K562 (cell line): ENCODE data around the gene ATXN10. TPM values are rescaled to one million over a fixed set of nuclear protein-coding genes. Genes with fewer than 3 reads are reported as not detected.

ENCODE experiments used
- ATAC-seq: fragments of 200-7000 bp; cut with Tn5 transposase; 3 replicates; pipeline ENCODE4 v1.9.1; 2020; ENCODE audit warnings: moderate library complexity
- BruUV-seq: library from RNA; stranded (reverse); fragments of 400-500 nt; replicated peaks from 2 replicates; lab custom pipeline; 2021; lab: Mats Ljungman, UMichigan
- CTCF ChIA-PET: fragments of 300-600 bp; formaldehyde crosslinking; extraction: SDS; loops from one replicate; lab custom pipeline; 2021; ENCODE audit warnings: low intra/inter-chr PET ratio; lab: Yijun Ruan, JAX
- POLR2A ChIA-PET: fragments of 300-600, 350-650 bp; sonication (Branson Sonifier 250); formaldehyde crosslinking; extraction: SDS; loops from one replicate; lab custom pipeline; 2021; ENCODE audit warnings: antibody characterized with exemption, inconsistent platforms; lab: Yijun Ruan, JAX
- DNase-seq, 4 experiments: peaks; one replicate each; pipeline versions ENCODE4 v3.0.0 to v3.0.0-alpha.2; 2011 to 2018; ENCODE audit warnings: low spot score in 3 of 4, mixed read lengths in 3 of 4; ENCODE audit errors: extremely low read depth in 1 of 4
- FAIRE-seq: peaks from 2 replicates; lab custom pipeline; 2011; peaks lifted over from hg19 to GRCh38; lab: Jason Lieb, UNC
- H2AFZ ChIP-seq: 2 replicates; pipeline ENCODE4 v1.6.0; 2011; ENCODE audit warnings: low read depth, low read length, control low read depth, inconsistent platforms
- H3K27ac ChIP-seq: fragments of 200-600 bp; 3 replicates; pipeline ENCODE4 v1.8.0; 2011; ENCODE audit warnings: low read depth, mild to moderate bottlenecking, control low read depth, inconsistent platforms, low read length, moderate library complexity, mixed read lengths; ENCODE audit errors: extremely low read depth
- H3K27me3 ChIP-seq, 2 experiments: fragments of 300-600 bp in 1 of 2; 2 replicates in 1 of 2; 3 replicates in 1 of 2; pipeline versions ENCODE4 v1.6.0 to v1.8.0; 2011; ENCODE audit warnings: inconsistent platforms in 2 of 2, low read length in 2 of 2, mild to moderate bottlenecking in 1 of 2, mixed read lengths in 1 of 2, moderate library complexity in 1 of 2; ENCODE audit not compliant: control insufficient read depth in 2 of 2, insufficient read depth in 2 of 2
- H3K36me3 ChIP-seq: fragments of 300-600 bp; 3 replicates; pipeline ENCODE4 v1.8.0; 2011; ENCODE audit warnings: mild to moderate bottlenecking, low read length, inconsistent platforms; ENCODE audit not compliant: control insufficient read depth, insufficient read depth
- H3K4me1 ChIP-seq, 2 experiments: fragments of 200-600 bp in 1 of 2; replicated peaks in 1 of 2; 2 replicates in 1 of 2; 3 replicates in 1 of 2; pipeline versions ENCODE4 v1.5.1 to v1.8.0; 2011; ENCODE audit warnings: inconsistent platforms in 2 of 2, low read length in 2 of 2, mild to moderate bottlenecking in 1 of 2, mixed read lengths in 1 of 2, moderate library complexity in 1 of 2; ENCODE audit not compliant: control insufficient read depth in 2 of 2, insufficient read depth in 2 of 2
- H3K4me2 ChIP-seq: 2 replicates; pipeline ENCODE4 v1.6.1; 2011; ENCODE audit warnings: low read length, control low read depth, inconsistent platforms, mixed read lengths; ENCODE audit not compliant: insufficient read depth
- H3K4me3 ChIP-seq: fragments of 200-600 bp; sonication (generic), shearing (Covaris generic); 2 replicates; pipeline ENCODE4 v1.5.1; 2016; ENCODE audit warnings: control low read depth, inconsistent platforms
- H3K79me2 ChIP-seq: fragments of 200-600 bp; 3 replicates; pipeline ENCODE4 v1.8.0; 2011; ENCODE audit warnings: low read length, inconsistent platforms; ENCODE audit not compliant: control insufficient read depth, insufficient read depth
- H3K9ac ChIP-seq, 2 experiments: 2 replicates each; pipeline versions ENCODE4 v1.6.0 to v1.6.1; 2011; ENCODE audit warnings: low read depth in 2 of 2, low read length in 2 of 2, control low read depth in 1 of 2, inconsistent platforms in 1 of 2, mild to moderate bottlenecking in 1 of 2, mixed read lengths in 1 of 2; ENCODE audit not compliant: insufficient read depth in 1 of 2
- H3K9me1 ChIP-seq: one replicate; pipeline ENCODE4 v1.6.0; 2011; ENCODE audit warnings: inconsistent platforms, mild to moderate bottlenecking, low read length, moderate library complexity; ENCODE audit not compliant: control insufficient read depth, insufficient read depth
- H3K9me3 ChIP-seq: replicated peaks from 2 replicates; pipeline ENCODE4 v1.5.1; 2011; ENCODE audit warnings: low read depth, low read length, inconsistent platforms; ENCODE audit not compliant: control insufficient read depth, insufficient read depth
- H4K20me1 ChIP-seq: replicated peaks from 2 replicates; pipeline ENCODE4 v1.6.1; 2011; ENCODE audit warnings: low read length, inconsistent platforms, mixed read lengths; ENCODE audit not compliant: control insufficient read depth, insufficient read depth
- CAMTA2 ChIP-seq: fragments of 250-450 bp; sonication (Bioruptor Pico); conservative IDR thresholded peaks from 2 replicates; pipeline ENCODE4 v1.5.1; 2022
- CREB1 ChIP-seq, 2 experiments: sonication (generic) in 1 of 2; formaldehyde crosslinking in 1 of 2; IDR thresholded peaks; 2 replicates each; pipeline versions ENCODE4 v1.6.1 to v1.8.0; 2012 to 2022; ENCODE audit warnings: inconsistent platforms in 1 of 2, mild to moderate bottlenecking in 1 of 2, missing genetic modification reagents in 1 of 2, moderate library complexity in 1 of 2
- YY1 ChIP-seq, 3 experiments: IDR thresholded peaks; 2 replicates each; pipeline ENCODE4 v1.6.1; 2011; ENCODE audit warnings: low read length in 2 of 3, mild to moderate bottlenecking in 2 of 3, moderate library complexity in 2 of 3, borderline replicate concordance in 1 of 3, control low read depth in 1 of 3, low read depth in 1 of 3; ENCODE audit not compliant: insufficient read depth in 3 of 3, insufficient replicate concordance in 2 of 3, control insufficient read depth in 1 of 3, insufficient read length in 1 of 3; ENCODE audit errors: extremely low read depth in 1 of 3
- WGBS: fragments of 100-300 bp; shearing (Covaris generic); methylation state at CpG from one replicate; pipeline ENCODE4 v1.1.6; 2016; ENCODE audit warnings: low coverage, mixed read lengths; ENCODE audit not compliant: insufficient coverage; ENCODE audit errors: missing lambda C conversion rate; 5-methylcytosine and 5-hydroxymethylcytosine counted together
- in situ Hi-C: fragments of 300-500 bp; cut with MboI; formaldehyde crosslinking; loops from 4 replicates; pipeline ENCODE4 v1.15.0; 2018; ENCODE audit warnings: inconsistent platforms, mixed read lengths
- intact Hi-C: fragments of 100-400 bp; cut with micrococcal nuclease; formaldehyde crosslinking; loops from 2 replicates; pipeline ENCODE4 v1.14.2; 2022
- polyA plus RNA-seq, 8 experiments: library from polyadenylated mRNA; depleted of rRNA in 4 of 8; stranded (reverse) in 5 of 8; unstranded in 3 of 8; fragments of >200 nt; fragmentation: Nextera tagmentation in 2 of 8; fragmentation: Illumina TruSeq in 1 of 8; extraction: Ambion mirVana in 2 of 8; extraction: Trizol in 1 of 8; gene quantifications; 2 replicates each; pipeline versions ENCODE4 v1.2.1 to v1.2.3, GENCODE V29; 2011 to 2014; ENCODE audit warnings: inconsistent platforms in 1 of 8, missing spikeins in 1 of 8
- total RNA-seq, 7 experiments: library from RNA; depleted of rRNA in 6 of 7; stranded (reverse); fragments of >200 nt in 6 of 7; fragmentation: Illumina TruSeq in 2 of 7; extraction: Trizol in 2 of 7; gene quantifications; 2 replicates each; pipeline versions ENCODE4 v1.2.1 to v1.2.3, GENCODE V29; 2011 to 2021; ENCODE audit warnings: low replicate concordance in 1 of 7
- TF ChIP-seq, protein P1 (sequence below), 3 experiments: fragments of 200-800 bp in 1 of 3; sonication (Bioruptor generic) in 1 of 3; sonication (generic) in 1 of 3; formaldehyde crosslinking in 1 of 3; IDR thresholded peaks; 2 replicates each; pipeline versions ENCODE4 v1.6.1 to v1.8.0; 2016 to 2022; ENCODE audit warnings: mild to moderate bottlenecking in 2 of 3, missing compliant biosample characterization in 2 of 3, missing genetic modification characterization in 2 of 3, missing genetic modification reagents in 1 of 3
- TF ChIP-seq, protein P2 (sequence below): fragments of 250-450 bp; sonication (Bioruptor Pico); IDR thresholded peaks from 2 replicates; pipeline ENCODE4 v1.4.0; 2020
- TF ChIP-seq, protein P3 (sequence below): fragments of 450-650 bp; IDR thresholded peaks from 2 replicates; pipeline ENCODE4 v1.7.0; 2016; ENCODE audit warnings: borderline replicate concordance
- TF ChIP-seq, protein P4 (sequence below): fragments of 250-450 bp; sonication (Bioruptor Pico); IDR thresholded peaks from 2 replicates; pipeline ENCODE4 v1.5.1; 2021; ENCODE audit warnings: mild to moderate bottlenecking
- TF ChIP-seq, protein P5 (sequence below): fragments of 250-450 bp; sonication (Bioruptor Pico); IDR thresholded peaks from 2 replicates; pipeline ENCODE4 v1.4.0; 2020; ENCODE audit warnings: borderline replicate concordance
- TF ChIP-seq, protein P6 (sequence below): fragments of 450-650 bp; IDR thresholded peaks from 2 replicates; pipeline ENCODE4 v1.6.1; 2018; ENCODE audit warnings: mild to moderate bottlenecking, low read depth; ENCODE audit not compliant: partially characterized antibody

Gene ATXN10
- total and polyA plus RNA-seq, 9 of the 15 experiments (the other 6 are each of a cell fraction or from before 2014, with no cell fraction given), result 11.5 to 190 (median 33.6) TPM

DNA sequence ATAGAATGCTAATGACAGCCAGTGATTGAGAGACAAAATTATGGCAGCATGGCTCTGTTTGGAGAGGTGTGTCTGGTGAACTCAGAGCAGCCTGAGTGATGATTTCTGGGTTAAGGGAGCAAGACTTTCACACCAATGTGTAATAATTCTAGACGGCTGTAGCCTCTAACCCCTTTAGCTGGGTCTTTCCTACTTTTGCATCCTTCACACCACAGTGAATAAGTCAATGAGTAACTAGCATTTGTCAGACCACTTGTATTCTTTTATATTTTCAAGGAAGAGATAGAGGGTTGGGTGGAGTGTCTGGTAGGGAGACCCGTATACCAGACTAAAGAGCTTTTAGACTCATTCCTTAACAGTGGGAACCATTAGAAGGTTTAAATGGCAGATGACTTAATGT is 50.4 kb downstream of the ATXN10 start:
- H3K36me3 ChIP-seq, result peaks cover 22% of the 10 kb centered on the region; the same call in 2 of the 3 replicates
- H3K4me2 ChIP-seq, result no peak overlapping the region
- no peak overlapping the region for H3K9ac ChIP-seq
- no peaks in the 10 kb centered on the region; the same call in 2 of the 3 replicates for H3K79me2 ChIP-seq
- H3K4me3 ChIP-seq, result no peak overlapping the region
- H3K4me1 ChIP-seq, result no peaks in the 10 kb centered on the region; a peak in 1 of 5 replicates
- no peaks in the 10 kb centered on the region for H4K20me1 ChIP-seq
- in situ Hi-C loops, result no loop called here
- no peak overlapping the region for H2AFZ ChIP-seq
- H3K27me3 ChIP-seq, result no peaks in the 10 kb centered on the region
- H3K27ac ChIP-seq, result no peak overlapping the region
- no peak for DNase-seq
- 84% methylated on average over 2 of the region's 2 CpGs for WGBS
- no peaks in the 10 kb centered on the region for H3K9me1 ChIP-seq
- no peaks in the 10 kb centered on the region for H3K9me3 ChIP-seq
- ATAC-seq, result no peak
- intact Hi-C loops, result no loop called here
- ChIA-PET CTCF (no interaction called here), POLR2A (interaction anchor here (0.6 kb wide), 1 partner anchor 142 kb away, joined by 3 read pairs; no protein-coding TSS in a partner anchor)
- BruUV-seq, result no TSS peak
- FAIRE-seq, result no peak
- TF ChIP-seq, protein P1, sequence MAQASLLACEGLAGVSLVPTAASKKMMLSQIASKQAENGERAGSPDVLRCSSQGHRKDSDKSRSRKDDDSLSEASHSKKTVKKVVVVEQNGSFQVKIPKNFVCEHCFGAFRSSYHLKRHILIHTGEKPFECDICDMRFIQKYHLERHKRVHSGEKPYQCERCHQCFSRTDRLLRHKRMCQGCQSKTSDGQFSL (CRISPR knock-in tag; IDR thresholded peaks at IDR 0.05), result no peak
- TF ChIP-seq, protein P1 (tag; IDR thresholded peaks at IDR 0.05), result no peak
- TF ChIP-seq, protein P2, sequence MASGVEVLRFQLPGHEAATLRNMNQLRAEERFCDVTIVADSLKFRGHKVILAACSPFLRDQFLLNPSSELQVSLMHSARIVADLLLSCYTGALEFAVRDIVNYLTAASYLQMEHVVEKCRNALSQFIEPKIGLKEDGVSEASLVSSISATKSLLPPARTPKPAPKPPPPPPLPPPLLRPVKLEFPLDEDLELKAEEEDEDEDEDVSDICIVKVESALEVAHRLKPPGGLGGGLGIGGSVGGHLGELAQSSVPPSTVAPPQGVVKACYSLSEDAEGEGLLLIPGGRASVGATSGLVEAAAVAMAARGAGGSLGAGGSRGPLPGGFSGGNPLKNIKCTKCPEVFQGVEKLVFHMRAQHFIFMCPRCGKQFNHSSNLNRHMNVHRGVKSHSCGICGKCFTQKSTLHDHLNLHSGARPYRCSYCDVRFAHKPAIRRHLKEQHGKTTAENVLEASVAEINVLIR (CRISPR knock-in tag), result no peak
- TF ChIP-seq, protein P3, sequence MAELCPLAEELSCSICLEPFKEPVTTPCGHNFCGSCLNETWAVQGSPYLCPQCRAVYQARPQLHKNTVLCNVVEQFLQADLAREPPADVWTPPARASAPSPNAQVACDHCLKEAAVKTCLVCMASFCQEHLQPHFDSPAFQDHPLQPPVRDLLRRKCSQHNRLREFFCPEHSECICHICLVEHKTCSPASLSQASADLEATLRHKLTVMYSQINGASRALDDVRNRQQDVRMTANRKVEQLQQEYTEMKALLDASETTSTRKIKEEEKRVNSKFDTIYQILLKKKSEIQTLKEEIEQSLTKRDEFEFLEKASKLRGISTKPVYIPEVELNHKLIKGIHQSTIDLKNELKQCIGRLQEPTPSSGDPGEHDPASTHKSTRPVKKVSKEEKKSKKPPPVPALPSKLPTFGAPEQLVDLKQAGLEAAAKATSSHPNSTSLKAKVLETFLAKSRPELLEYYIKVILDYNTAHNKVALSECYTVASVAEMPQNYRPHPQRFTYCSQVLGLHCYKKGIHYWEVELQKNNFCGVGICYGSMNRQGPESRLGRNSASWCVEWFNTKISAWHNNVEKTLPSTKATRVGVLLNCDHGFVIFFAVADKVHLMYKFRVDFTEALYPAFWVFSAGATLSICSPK, result no peak
- TF ChIP-seq YY1 (IDR thresholded peaks at IDR 0.05; ENCODE audit: borderline replicate concordance in 1 of 3, control insufficient read depth in 1 of 3, extremely low read depth in 1 of 3, insufficient read depth in 3 of 3, insufficient read length in 1 of 3, insufficient replicate concordance in 2 of 3, low read depth in 1 of 3, low read length in 2 of 3) (no peak), CREB1 (IDR thresholded peaks at IDR 0.05) (no peak), CREB1 (CRISPR knock-in tag; IDR thresholded peaks at IDR 0.05) (no peak), CAMTA2 (no peak)
- TF ChIP-seq, protein P4, sequence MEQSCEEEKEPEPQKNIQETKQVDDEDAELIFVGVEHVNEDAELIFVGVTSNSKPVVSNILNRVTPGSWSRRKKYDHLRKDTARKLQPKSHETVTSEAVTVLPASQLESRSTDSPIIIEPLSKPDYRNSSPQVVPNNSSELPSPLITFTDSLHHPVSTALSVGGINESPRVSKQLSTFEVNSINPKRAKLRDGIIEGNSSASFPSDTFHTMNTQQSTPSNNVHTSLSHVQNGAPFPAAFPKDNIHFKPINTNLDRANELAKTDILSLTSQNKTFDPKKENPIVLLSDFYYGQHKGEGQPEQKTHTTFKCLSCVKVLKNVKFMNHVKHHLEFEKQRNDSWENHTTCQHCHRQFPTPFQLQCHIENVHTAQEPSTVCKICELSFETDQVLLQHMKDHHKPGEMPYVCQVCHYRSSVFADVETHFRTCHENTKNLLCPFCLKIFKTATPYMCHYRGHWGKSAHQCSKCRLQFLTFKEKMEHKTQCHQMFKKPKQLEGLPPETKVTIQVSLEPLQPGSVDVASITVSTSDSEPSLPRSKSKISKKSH, result no peak
- TF ChIP-seq, protein P5, sequence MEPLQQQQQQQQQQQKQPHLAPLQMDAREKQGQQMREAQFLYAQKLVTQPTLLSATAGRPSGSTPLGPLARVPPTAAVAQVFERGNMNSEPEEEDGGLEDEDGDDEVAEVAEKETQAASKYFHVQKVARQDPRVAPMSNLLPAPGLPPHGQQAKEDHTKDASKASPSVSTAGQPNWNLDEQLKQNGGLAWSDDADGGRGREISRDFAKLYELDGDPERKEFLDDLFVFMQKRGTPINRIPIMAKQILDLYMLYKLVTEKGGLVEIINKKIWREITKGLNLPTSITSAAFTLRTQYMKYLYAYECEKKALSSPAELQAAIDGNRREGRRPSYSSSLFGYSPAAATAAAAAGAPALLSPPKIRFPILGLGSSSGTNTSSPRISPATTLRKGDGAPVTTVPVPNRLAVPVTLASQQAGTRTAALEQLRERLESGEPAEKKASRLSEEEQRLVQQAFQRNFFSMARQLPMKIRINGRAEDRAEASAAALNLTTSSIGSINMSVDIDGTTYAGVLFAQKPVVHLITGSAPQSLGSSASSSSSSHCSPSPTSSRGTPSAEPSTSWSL, result no peak
- TF ChIP-seq, protein P6, sequence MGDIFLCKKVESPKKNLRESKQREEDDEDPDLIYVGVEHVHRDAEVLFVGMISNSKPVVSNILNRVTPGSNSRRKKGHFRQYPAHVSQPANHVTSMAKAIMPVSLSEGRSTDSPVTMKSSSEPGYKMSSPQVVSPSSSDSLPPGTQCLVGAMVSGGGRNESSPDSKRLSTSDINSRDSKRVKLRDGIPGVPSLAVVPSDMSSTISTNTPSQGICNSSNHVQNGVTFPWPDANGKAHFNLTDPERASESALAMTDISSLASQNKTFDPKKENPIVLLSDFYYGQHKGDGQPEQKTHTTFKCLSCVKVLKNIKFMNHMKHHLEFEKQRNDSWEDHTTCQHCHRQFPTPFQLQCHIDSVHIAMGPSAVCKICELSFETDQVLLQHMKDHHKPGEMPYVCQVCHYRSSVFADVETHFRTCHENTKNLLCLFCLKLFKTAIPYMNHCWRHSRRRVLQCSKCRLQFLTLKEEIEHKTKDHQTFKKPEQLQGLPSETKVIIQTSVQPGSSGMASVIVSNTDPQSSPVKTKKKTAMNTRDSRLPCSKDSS, result no peak
